GM12878 (cell line): ENCODE measurements around the gene NUAK2. TPM values are rescaled to one million over a fixed set of nuclear protein-coding genes. Genes with fewer than 3 reads are reported as not detected.

Source experiments
- ATAC-seq: fragments of 200-7000 bp; cut with Tn5 transposase; 3 replicates; pipeline ENCODE4 v1.9.1; 2020; ENCODE audit warnings: mild to moderate bottlenecking, moderate library complexity
- BruUV-seq: library from RNA; stranded (reverse); fragments of 400-500 nt; replicated peaks from 2 replicates; lab custom pipeline; 2021; lab: Mats Ljungman, UMichigan
- CTCF ChIA-PET: fragments of 300-600 bp; sonication (Branson Sonifier 250); formaldehyde crosslinking; extraction: SDS; loops from one replicate; lab custom pipeline; 2021; ENCODE audit warnings: inconsistent platforms; lab: Yijun Ruan, JAX
- POLR2A ChIA-PET: fragments of 350-600 bp; formaldehyde crosslinking; extraction: SDS; loops from one replicate; lab custom pipeline; 2021; ENCODE audit warnings: inconsistent platforms; lab: Charles Lee
- RAD21 ChIA-PET: fragments of 300-600 bp; sonication (Branson Sonifier 250); formaldehyde crosslinking; loops from one replicate; lab custom pipeline; 2023; ENCODE audit warnings: antibody characterized with exemption; ENCODE audit not compliant: unreplicated experiment; lab: Charles Lee
- SMC1A ChIA-PET: fragments of 300-600 bp; sonication (Branson Sonifier 250); formaldehyde crosslinking; loops from one replicate; lab custom pipeline; 2023; ENCODE audit not compliant: unreplicated experiment, uncharacterized antibody; lab: Charles Lee
- DNase-seq: peaks from one replicate; pipeline ENCODE4 v3.0.0-alpha.2; 2011; ENCODE audit warnings: low read depth, low spot score
- FAIRE-seq: peaks from 3 replicates; lab custom pipeline; 2011; peaks lifted over from hg19 to GRCh38; lab: Jason Lieb, UNC
- H2AFZ ChIP-seq: 2 replicates; pipeline ENCODE4 v1.6.0; 2011; ENCODE audit warnings: low read depth, low read length, control low read depth; ENCODE audit not compliant: control insufficient read depth
- H3K27ac ChIP-seq: 2 replicates; pipeline ENCODE4 v1.5.1; 2011; ENCODE audit warnings: control low read depth; ENCODE audit not compliant: control insufficient read depth, insufficient read depth
- H3K27me3 ChIP-seq, 2 experiments: replicated peaks in 1 of 2; 2 replicates each; pipeline versions ENCODE4 v1.6.0 to v1.6.1; 2011; ENCODE audit warnings: low read length in 1 of 2; ENCODE audit not compliant: control insufficient read depth in 2 of 2, insufficient read depth in 2 of 2
- H3K36me3 ChIP-seq, 2 experiments: 2 replicates each; pipeline ENCODE4 v1.5.1; 2011; ENCODE audit warnings: low read length in 1 of 2; ENCODE audit not compliant: control insufficient read depth in 2 of 2, insufficient read depth in 2 of 2
- H3K4me1 ChIP-seq: 2 replicates; pipeline ENCODE4 v1.6.1; 2011; ENCODE audit warnings: mild to moderate bottlenecking, low read length, moderate library complexity, mixed read lengths; ENCODE audit not compliant: control insufficient read depth, insufficient read depth
- H3K4me2 ChIP-seq: 2 replicates; pipeline ENCODE4 v1.6.0; 2011; ENCODE audit warnings: control low read depth; ENCODE audit not compliant: control insufficient read depth, insufficient read depth
- H3K4me3 ChIP-seq: fragments of 200-600 bp; sonication (generic); 2 replicates; pipeline ENCODE4 v1.5.1; 2016
- H3K79me2 ChIP-seq: 2 replicates; pipeline ENCODE4 v1.6.0; 2011; ENCODE audit warnings: low read length; ENCODE audit not compliant: control insufficient read depth, insufficient read depth
- H3K9ac ChIP-seq: 2 replicates; pipeline ENCODE4 v1.8.0; 2011; ENCODE audit warnings: low read length, control low read depth, mixed read lengths; ENCODE audit not compliant: control insufficient read depth, insufficient read depth
- H3K9me3 ChIP-seq: replicated peaks from 3 replicates; pipeline ENCODE4 v1.5.1; 2011; ENCODE audit warnings: mild to moderate bottlenecking, low read length; ENCODE audit not compliant: control insufficient read depth, insufficient read depth
- H4K20me1 ChIP-seq: 2 replicates; pipeline ENCODE4 v1.6.0; 2011; ENCODE audit not compliant: control insufficient read depth, insufficient read depth
- BHLHE40 ChIP-seq, 2 experiments: fragments of 450-650 bp in 1 of 2; IDR thresholded peaks; 2 replicates each; pipeline ENCODE4 v1.6.1; 2011 to 2017; ENCODE audit warnings: low read depth in 2 of 2, borderline replicate concordance in 1 of 2, improper control_type of control experiment in 1 of 2, low read length in 1 of 2, mild to moderate bottlenecking in 1 of 2
- CEBPB ChIP-seq, 2 experiments: fragments of 150-350 bp in 1 of 2; IDR thresholded peaks; 2 replicates each; pipeline ENCODE4 v1.6.1; 2012 to 2014; ENCODE audit warnings: low read depth in 2 of 2, low read length in 2 of 2, borderline replicate concordance in 1 of 2, inconsistent platforms in 1 of 2
- JUNB ChIP-seq: IDR thresholded peaks from 2 replicates; pipeline ENCODE4 v1.6.1; 2016; ENCODE audit warnings: antibody characterized with exemption, mild to moderate bottlenecking
- NRF1 ChIP-seq: conservative IDR thresholded peaks from 2 replicates; pipeline ENCODE4 v1.6.1; 2011; ENCODE audit warnings: mild to moderate bottlenecking, low read depth, low read length, improper control_type of control experiment
- RAD51 ChIP-seq: fragments of 450-650 bp; IDR thresholded peaks from 2 replicates; pipeline ENCODE4 v1.6.1; 2016; ENCODE audit warnings: moderate library complexity, mild to moderate bottlenecking, inconsistent platforms
- SIN3A ChIP-seq: IDR thresholded peaks from 2 replicates; pipeline ENCODE4 v1.6.1; 2012; ENCODE audit warnings: low read depth, low read length, improper control_type of control experiment
- SPI1 ChIP-seq: IDR thresholded peaks from 2 replicates; pipeline ENCODE4 v1.6.1; 2011; ENCODE audit warnings: low read depth, mild to moderate bottlenecking, low read length, moderate library complexity, borderline replicate concordance; ENCODE audit not compliant: insufficient read depth
- SREBF2 ChIP-seq: IDR thresholded peaks from 2 replicates; pipeline ENCODE4 v1.6.1; 2012; ENCODE audit warnings: mild to moderate bottlenecking, low read length
- STAT1 ChIP-seq: fragments of 450-650 bp; conservative IDR thresholded peaks from 2 replicates; pipeline ENCODE4 v1.6.1; 2014; ENCODE audit warnings: antibody characterized with exemption, mild to moderate bottlenecking
- TAF1 ChIP-seq: IDR thresholded peaks from 2 replicates; pipeline ENCODE4 v1.6.1; 2011; ENCODE audit warnings: mild to moderate bottlenecking, low read depth, low read length, borderline replicate concordance
- TCF3 ChIP-seq: IDR thresholded peaks from 2 replicates; pipeline ENCODE4 v1.6.1; 2012; ENCODE audit warnings: low read depth, mild to moderate bottlenecking, low read length, borderline replicate concordance; ENCODE audit not compliant: insufficient read depth
- WGBS: methylation state at CpG from one replicate; pipeline ENCODE4 v1.1.6; 2016; ENCODE audit warnings: low lambda C conversion rate; ENCODE audit not compliant: insufficient replicate concordance, insufficient coverage; ENCODE audit errors: missing lambda C conversion rate; 5-methylcytosine and 5-hydroxymethylcytosine counted together
- in situ Hi-C: fragments of 300-500 bp; cut with MboI; formaldehyde crosslinking; loops from 9 replicates; pipeline ENCODE4 v1.14.3; 2018; ENCODE audit warnings: mixed read lengths
- intact Hi-C: fragments of 100-400 bp; cut with micrococcal nuclease; formaldehyde crosslinking; loops from one replicate; pipeline ENCODE4 v1.14.2; 2022; ENCODE audit not compliant: unreplicated experiment
- polyA plus RNA-seq, 11 experiments: library from polyadenylated mRNA; depleted of rRNA in 4 of 11; unstranded in 6 of 11; stranded (reverse) in 5 of 11; fragments of >200 nt; fragmentation: Nextera tagmentation in 4 of 11; fragmentation: Illumina TruSeq in 1 of 11; extraction: Ambion mirVana in 4 of 11; extraction: Trizol in 1 of 11; gene quantifications; 1 replicate in 1 of 11; 2 replicates in 10 of 11; pipeline versions ENCODE4 v1.2.1 to v1.2.3, GENCODE V29; 2011 to 2016; ENCODE audit warnings: inconsistent platforms in 2 of 11, missing spikeins in 2 of 11, low read depth in 1 of 11
- total RNA-seq, 4 experiments: library from RNA; depleted of rRNA in 3 of 4; stranded (reverse); fragments of >200 nt in 3 of 4; fragmentation: Illumina TruSeq in 1 of 4; extraction: Trizol in 1 of 4; gene quantifications; 2 replicates each; pipeline versions ENCODE4 v1.2.1 to v1.2.3, GENCODE V29; 2013 to 2021
- TF ChIP-seq, protein P1 (sequence below): IDR thresholded peaks from 2 replicates; pipeline ENCODE4 v1.6.1; 2012; ENCODE audit warnings: improper control_type of control experiment, low read depth, low read length; ENCODE audit not compliant: insufficient replicate concordance
- TF ChIP-seq, protein P2 (sequence below): fragments of 450-650 bp; IDR thresholded peaks from 2 replicates; pipeline ENCODE4 v1.6.1; 2016; ENCODE audit warnings: mild to moderate bottlenecking
- TF ChIP-seq, protein P3 (sequence below): fragments of 450-650 bp; IDR thresholded peaks from 2 replicates; pipeline ENCODE4 v1.6.1; 2017; ENCODE audit warnings: mild to moderate bottlenecking

Gene NUAK2
- total and polyA plus RNA-seq, 10 of the 15 experiments (the other 5 are each of a cell fraction or from before 2014, with no cell fraction given), result 0.27 to 3.0 (median 1.2) TPM

DNA sequence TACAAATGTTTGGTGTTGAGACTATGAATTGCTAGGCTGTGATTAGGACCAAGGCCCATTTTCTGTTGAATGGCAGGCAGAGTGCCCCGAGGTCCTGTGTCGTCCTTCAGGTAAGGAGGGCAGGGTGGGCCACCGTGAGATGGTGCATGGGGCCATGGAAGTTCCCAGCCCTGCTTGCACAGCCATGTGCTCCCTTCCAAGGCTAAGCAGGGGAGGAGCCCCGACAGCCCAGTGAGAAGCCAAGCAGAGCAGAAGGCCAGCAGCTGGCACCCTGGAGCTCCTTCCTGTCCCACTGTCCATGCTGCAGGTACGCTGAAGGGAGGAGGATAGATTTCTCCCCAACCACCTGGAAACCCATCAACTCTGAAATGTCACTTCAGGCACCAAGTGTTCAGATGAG lies 8.2 kb upstream of the NUAK2 start:
- 12% methylated on average over 5 of the region's 5 CpGs for WGBS
- TF ChIP-seq SPI1, result no peak
- no peak for TF ChIP-seq TAF1
- no peak for TF ChIP-seq TCF3
- TF ChIP-seq BHLHE40 (IDR thresholded peaks at IDR 0.05; ENCODE audit: borderline replicate concordance in 1 of 2, low read depth in 2 of 2, low read length in 1 of 2), result no peak
- TF ChIP-seq, protein P1, sequence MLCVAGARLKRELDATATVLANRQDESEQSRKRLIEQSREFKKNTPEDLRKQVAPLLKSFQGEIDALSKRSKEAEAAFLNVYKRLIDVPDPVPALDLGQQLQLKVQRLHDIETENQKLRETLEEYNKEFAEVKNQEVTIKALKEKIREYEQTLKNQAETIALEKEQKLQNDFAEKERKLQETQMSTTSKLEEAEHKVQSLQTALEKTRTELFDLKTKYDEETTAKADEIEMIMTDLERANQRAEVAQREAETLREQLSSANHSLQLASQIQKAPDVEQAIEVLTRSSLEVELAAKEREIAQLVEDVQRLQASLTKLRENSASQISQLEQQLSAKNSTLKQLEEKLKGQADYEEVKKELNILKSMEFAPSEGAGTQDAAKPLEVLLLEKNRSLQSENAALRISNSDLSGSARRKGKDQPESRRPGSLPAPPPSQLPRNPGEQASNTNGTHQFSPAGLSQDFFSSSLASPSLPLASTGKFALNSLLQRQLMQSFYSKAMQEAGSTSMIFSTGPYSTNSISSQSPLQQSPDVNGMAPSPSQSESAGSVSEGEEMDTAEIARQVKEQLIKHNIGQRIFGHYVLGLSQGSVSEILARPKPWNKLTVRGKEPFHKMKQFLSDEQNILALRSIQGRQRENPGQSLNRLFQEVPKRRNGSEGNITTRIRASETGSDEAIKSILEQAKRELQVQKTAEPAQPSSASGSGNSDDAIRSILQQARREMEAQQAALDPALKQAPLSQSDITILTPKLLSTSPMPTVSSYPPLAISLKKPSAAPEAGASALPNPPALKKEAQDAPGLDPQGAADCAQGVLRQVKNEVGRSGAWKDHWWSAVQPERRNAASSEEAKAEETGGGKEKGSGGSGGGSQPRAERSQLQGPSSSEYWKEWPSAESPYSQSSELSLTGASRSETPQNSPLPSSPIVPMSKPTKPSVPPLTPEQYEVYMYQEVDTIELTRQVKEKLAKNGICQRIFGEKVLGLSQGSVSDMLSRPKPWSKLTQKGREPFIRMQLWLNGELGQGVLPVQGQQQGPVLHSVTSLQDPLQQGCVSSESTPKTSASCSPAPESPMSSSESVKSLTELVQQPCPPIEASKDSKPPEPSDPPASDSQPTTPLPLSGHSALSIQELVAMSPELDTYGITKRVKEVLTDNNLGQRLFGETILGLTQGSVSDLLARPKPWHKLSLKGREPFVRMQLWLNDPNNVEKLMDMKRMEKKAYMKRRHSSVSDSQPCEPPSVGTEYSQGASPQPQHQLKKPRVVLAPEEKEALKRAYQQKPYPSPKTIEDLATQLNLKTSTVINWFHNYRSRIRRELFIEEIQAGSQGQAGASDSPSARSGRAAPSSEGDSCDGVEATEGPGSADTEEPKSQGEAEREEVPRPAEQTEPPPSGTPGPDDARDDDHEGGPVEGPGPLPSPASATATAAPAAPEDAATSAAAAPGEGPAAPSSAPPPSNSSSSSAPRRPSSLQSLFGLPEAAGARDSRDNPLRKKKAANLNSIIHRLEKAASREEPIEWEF, result no peak
- TF ChIP-seq SIN3A, result no peak
- TF ChIP-seq RAD51, result no peak
- TF ChIP-seq, protein P2, sequence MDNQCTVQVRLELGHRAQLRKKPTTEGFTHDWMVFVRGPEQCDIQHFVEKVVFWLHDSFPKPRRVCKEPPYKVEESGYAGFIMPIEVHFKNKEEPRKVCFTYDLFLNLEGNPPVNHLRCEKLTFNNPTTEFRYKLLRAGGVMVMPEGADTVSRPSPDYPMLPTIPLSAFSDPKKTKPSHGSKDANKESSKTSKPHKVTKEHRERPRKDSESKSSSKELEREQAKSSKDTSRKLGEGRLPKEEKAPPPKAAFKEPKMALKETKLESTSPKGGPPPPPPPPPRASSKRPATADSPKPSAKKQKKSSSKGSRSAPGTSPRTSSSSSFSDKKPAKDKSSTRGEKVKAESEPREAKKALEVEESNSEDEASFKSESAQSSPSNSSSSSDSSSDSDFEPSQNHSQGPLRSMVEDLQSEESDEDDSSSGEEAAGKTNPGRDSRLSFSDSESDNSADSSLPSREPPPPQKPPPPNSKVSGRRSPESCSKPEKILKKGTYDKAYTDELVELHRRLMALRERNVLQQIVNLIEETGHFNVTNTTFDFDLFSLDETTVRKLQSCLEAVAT, result no peak
- no peak for TF ChIP-seq JUNB
- TF ChIP-seq CEBPB (IDR thresholded peaks at IDR 0.05; ENCODE audit: borderline replicate concordance in 1 of 2, low read depth in 2 of 2, low read length in 2 of 2), result no peak
- TF ChIP-seq, protein P3, sequence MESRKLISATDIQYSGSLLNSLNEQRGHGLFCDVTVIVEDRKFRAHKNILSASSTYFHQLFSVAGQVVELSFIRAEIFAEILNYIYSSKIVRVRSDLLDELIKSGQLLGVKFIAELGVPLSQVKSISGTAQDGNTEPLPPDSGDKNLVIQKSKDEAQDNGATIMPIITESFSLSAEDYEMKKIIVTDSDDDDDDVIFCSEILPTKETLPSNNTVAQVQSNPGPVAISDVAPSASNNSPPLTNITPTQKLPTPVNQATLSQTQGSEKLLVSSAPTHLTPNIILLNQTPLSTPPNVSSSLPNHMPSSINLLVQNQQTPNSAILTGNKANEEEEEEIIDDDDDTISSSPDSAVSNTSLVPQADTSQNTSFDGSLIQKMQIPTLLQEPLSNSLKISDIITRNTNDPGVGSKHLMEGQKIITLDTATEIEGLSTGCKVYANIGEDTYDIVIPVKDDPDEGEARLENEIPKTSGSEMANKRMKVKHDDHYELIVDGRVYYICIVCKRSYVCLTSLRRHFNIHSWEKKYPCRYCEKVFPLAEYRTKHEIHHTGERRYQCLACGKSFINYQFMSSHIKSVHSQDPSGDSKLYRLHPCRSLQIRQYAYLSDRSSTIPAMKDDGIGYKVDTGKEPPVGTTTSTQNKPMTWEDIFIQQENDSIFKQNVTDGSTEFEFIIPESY, result no peak
- TF ChIP-seq STAT1, result no peak
- TF ChIP-seq SREBF2, result no peak
- TF ChIP-seq NRF1, result no peak

More for the DNA sequence above, 8.2 kb upstream of the NUAK2 start:
- BruUV-seq, result no TSS peak
- in situ Hi-C loops (no loop called here), intact Hi-C loops (loop anchor here (10.0 kb wide), 1 partner anchor 355 kb away; no protein-coding TSS in a partner anchor)
- Histone ChIP-seq H3K27ac (no peak overlapping the region), H3K79me2 (no peaks in the 10 kb centered on the region), H3K27me3 (peaks cover 2 to 6% of the 10 kb centered on the region in 2 experiments; a peak in 3 of 4 replicates), H3K4me1 (peaks cover 5% of the 10 kb centered on the region), H3K4me3 (no peak overlapping the region), H3K4me2 (no peak overlapping the region), H3K9ac (no peak overlapping the region), H3K9me3 (no peaks in the 10 kb centered on the region), H2AFZ (no peak overlapping the region), H4K20me1 (no peaks in the 10 kb centered on the region; the same call in 1 of the 2 replicates), H3K36me3 (no peaks in the 10 kb centered on the region)
- ChIA-PET RAD21 (interaction anchor here (0.6 to 23.9 kb wide), 4 partner anchors 24 to 774 kb away, joined by 3 to 892 read pairs (median 4); no protein-coding TSS in a partner anchor), SMC1A (interaction anchor here (0.7 to 35.1 kb wide), 3 partner anchors 51 to 173 kb away, joined by 3 to 1445 read pairs (median 6); no protein-coding TSS in a partner anchor), POLR2A (no interaction called here), CTCF (interaction anchor here (0.7 to 59.5 kb wide), 5 partner anchors 9 to 194 kb away, joined by 3 to 2333 read pairs (median 7); no protein-coding TSS in a partner anchor)
- FAIRE-seq (no peak), ATAC-seq (no peak), DNase-seq (no peak)
